Hepatocyte (in vitro differentiated cells): ENCODE results near the gene SRD5A1.

ENCODE experiments used
- EZH2 ChIP-seq: fragments of 200-600 bp; sonication (generic); IDR thresholded peaks from 2 replicates; pipeline ENCODE4 v1.6.1; 2016; ENCODE audit warnings: antibody characterized with exemption, mild to moderate bottlenecking, borderline replicate concordance
- TF ChIP-seq, protein P1 (sequence below): fragments of 200-600 bp; sonication (generic); IDR thresholded peaks from 2 replicates; pipeline ENCODE4 v1.5.1; 2016; ENCODE audit warnings: antibody characterized with exemption, mild to moderate bottlenecking; ENCODE audit not compliant: poor library complexity

DNA sequence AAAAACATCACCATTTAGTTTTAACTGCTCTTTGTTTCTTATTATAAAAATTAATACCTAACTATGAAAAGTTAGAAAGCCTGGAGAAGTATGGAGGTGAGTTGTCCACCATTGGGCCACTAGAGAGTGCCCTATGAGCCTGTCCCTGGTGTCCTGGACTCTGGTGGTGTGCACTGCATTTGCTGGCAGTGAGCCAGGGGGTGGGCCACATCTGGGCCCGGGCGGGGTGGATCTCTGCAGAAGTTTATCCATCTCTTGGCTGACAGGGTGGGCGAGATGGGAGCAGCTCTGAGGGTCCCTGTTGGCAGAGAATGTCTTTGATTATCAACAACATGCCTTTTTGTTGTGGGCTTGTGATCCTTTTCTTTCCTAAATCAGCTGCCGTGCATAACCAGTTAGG, 88.2 kb downstream of the SRD5A1 start:
- TF ChIP-seq, protein P1, sequence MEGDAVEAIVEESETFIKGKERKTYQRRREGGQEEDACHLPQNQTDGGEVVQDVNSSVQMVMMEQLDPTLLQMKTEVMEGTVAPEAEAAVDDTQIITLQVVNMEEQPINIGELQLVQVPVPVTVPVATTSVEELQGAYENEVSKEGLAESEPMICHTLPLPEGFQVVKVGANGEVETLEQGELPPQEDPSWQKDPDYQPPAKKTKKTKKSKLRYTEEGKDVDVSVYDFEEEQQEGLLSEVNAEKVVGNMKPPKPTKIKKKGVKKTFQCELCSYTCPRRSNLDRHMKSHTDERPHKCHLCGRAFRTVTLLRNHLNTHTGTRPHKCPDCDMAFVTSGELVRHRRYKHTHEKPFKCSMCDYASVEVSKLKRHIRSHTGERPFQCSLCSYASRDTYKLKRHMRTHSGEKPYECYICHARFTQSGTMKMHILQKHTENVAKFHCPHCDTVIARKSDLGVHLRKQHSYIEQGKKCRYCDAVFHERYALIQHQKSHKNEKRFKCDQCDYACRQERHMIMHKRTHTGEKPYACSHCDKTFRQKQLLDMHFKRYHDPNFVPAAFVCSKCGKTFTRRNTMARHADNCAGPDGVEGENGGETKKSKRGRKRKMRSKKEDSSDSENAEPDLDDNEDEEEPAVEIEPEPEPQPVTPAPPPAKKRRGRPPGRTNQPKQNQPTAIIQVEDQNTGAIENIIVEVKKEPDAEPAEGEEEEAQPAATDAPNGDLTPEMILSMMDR, result no peak
- TF ChIP-seq EZH2, result no peak
